ENCODE measurements around the gene GRIK4.

GRCh38 chr11:120830085-120830620 is 318.6 kb downstream of the GRIK4 start:
- no peak for TF ChIP-seq EZH2 (IDR thresholded peaks at IDR 0.05; ENCODE audit: insufficient read depth, poor library complexity, severe bottlenecking)
- TF ChIP-seq EZH2phosphoT487 (IDR thresholded peaks at IDR 0.05; ENCODE audit: insufficient read depth, low read depth), result no peak
